ENCODE measurements around the gene GRM7. TPM values are rescaled to one million over a fixed set of nuclear protein-coding genes. Genes with fewer than 3 reads are reported as not detected.

Gene GRM7
- total and polyA plus RNA-seq, 2 experiments from 2014 or later = 0.40 TPM; not detected in 1

DNA sequence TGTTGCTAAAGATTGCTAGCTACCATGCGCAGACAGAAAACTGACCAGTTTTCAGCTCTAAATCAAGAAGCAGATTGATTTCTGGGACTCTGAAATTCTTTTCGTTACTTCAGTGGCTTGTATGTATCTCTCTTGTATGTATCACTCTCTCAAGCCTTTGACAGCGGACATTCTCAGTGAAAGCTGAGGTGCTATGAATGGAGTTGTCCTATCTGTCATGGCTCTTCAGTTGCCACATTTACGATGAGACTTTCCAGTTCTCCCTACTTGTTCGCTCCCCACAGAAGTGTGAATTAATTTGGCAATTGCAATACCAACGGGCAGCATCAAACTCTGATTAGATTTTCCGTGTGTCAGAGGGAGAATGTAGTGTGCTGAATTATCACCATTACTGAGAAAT, 432.4 kb downstream of the GRM7 start (continued):
- TF ChIP-seq, protein P1, sequence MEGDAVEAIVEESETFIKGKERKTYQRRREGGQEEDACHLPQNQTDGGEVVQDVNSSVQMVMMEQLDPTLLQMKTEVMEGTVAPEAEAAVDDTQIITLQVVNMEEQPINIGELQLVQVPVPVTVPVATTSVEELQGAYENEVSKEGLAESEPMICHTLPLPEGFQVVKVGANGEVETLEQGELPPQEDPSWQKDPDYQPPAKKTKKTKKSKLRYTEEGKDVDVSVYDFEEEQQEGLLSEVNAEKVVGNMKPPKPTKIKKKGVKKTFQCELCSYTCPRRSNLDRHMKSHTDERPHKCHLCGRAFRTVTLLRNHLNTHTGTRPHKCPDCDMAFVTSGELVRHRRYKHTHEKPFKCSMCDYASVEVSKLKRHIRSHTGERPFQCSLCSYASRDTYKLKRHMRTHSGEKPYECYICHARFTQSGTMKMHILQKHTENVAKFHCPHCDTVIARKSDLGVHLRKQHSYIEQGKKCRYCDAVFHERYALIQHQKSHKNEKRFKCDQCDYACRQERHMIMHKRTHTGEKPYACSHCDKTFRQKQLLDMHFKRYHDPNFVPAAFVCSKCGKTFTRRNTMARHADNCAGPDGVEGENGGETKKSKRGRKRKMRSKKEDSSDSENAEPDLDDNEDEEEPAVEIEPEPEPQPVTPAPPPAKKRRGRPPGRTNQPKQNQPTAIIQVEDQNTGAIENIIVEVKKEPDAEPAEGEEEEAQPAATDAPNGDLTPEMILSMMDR (conservative IDR thresholded peaks at IDR 0.05; ENCODE audit: low read depth in 2 of 2) = no peak
- no peak for TF ChIP-seq POLR2AphosphoS5 (IDR thresholded peaks at IDR 0.05; ENCODE audit: low read depth)
- no peak for TF ChIP-seq ZNF114 (CRISPR knock-in tag; IDR thresholded peaks at IDR 0.05)
- TF ChIP-seq EZH2 (IDR thresholded peaks at IDR 0.05; ENCODE audit: low read depth, unreplicated experiment) = no peak
- no peak for TF ChIP-seq ETS1 (IDR thresholded peaks at IDR 0.05)

DNA sequence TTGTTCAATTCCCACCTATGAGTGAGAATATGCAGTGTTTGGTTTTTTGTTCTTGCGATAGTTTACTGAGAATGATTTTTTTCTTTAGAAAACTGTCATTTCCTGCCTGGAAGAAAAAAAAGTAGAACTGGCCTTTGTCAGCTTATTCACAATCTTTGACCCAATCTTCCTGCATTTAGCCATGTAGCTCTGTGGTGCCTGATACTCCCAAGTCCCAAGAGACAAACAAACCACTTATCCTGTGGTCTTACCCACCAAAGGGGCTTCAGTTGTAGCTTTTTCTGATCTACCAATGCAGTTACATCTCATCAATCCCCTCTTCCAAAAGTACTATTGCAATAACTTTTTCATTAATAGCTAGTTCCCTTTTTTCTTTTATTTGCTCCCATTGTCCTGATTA, 444.6 kb downstream of the GRM7 start:
- peaks cover 4% of the 10 kb centered on the region for H3K9me2 ChIP-seq (ENCODE audit: insufficient read depth)
- H3K27ac ChIP-seq (ENCODE audit: low read depth) = no peak overlapping the region
- no peak overlapping the region for H3K27ac Mint-ChIP-seq
- H3F3A ChIP-seq (replicated peaks; ENCODE audit: low read depth) = no peaks in the 10 kb centered on the region
- H3K27me3 Mint-ChIP-seq (ENCODE audit: insufficient read depth, low read depth, poor library complexity) = no peaks in the 10 kb centered on the region
- no peaks in the 10 kb centered on the region for H4K20me1 ChIP-seq (replicated peaks; ENCODE audit: insufficient read depth)
- no peaks in the 10 kb centered on the region for H3K79me2 ChIP-seq (replicated peaks; ENCODE audit: insufficient read depth)
- no peak overlapping the region for H3K4me3 ChIP-seq
- peaks cover 6% of the 10 kb centered on the region for H3K4me1 Mint-ChIP-seq
- H3K9me3 Mint-ChIP-seq = peaks cover 67% of the 10 kb centered on the region
- ATAC-seq (no peak), DNase-seq (ENCODE audit: low spot score) (no peak)
- H3K4me2 ChIP-seq = no peak overlapping the region
- H3K36me3 Mint-ChIP-seq (ENCODE audit: low read depth) = peaks cover 4% of the 10 kb centered on the region; the same call in 1 of the 3 replicates
- H3K36me3 ChIP-seq (ENCODE audit: insufficient read depth) = no peaks in the 10 kb centered on the region
- no peaks in the 10 kb centered on the region for H3K27me3 ChIP-seq (ENCODE audit: insufficient read depth)
- H2AFZ ChIP-seq = no peak overlapping the region
- H3K4me3 Mint-ChIP-seq = no peak overlapping the region
- H3K4me1 ChIP-seq (ENCODE audit: insufficient read depth) = 0 out of 2 replicates have a peak, but pooled peaks cover 2% of the 10 kb centered on the region
- TF ChIP-seq ZNF114 (CRISPR knock-in tag; IDR thresholded peaks at IDR 0.05) (no peak), POLR2AphosphoS5 (IDR thresholded peaks at IDR 0.05; ENCODE audit: low read depth) (no peak), CREB1 (CRISPR knock-in tag; IDR thresholded peaks at IDR 0.05; ENCODE audit: low read depth) (no peak), EZH2 (IDR thresholded peaks at IDR 0.05; ENCODE audit: low read depth, unreplicated experiment) (no peak), REST (IDR thresholded peaks at IDR 0.05; ENCODE audit: unreplicated experiment) (no peak), ETS1 (IDR thresholded peaks at IDR 0.05) (no peak)
- TF ChIP-seq, protein P2, sequence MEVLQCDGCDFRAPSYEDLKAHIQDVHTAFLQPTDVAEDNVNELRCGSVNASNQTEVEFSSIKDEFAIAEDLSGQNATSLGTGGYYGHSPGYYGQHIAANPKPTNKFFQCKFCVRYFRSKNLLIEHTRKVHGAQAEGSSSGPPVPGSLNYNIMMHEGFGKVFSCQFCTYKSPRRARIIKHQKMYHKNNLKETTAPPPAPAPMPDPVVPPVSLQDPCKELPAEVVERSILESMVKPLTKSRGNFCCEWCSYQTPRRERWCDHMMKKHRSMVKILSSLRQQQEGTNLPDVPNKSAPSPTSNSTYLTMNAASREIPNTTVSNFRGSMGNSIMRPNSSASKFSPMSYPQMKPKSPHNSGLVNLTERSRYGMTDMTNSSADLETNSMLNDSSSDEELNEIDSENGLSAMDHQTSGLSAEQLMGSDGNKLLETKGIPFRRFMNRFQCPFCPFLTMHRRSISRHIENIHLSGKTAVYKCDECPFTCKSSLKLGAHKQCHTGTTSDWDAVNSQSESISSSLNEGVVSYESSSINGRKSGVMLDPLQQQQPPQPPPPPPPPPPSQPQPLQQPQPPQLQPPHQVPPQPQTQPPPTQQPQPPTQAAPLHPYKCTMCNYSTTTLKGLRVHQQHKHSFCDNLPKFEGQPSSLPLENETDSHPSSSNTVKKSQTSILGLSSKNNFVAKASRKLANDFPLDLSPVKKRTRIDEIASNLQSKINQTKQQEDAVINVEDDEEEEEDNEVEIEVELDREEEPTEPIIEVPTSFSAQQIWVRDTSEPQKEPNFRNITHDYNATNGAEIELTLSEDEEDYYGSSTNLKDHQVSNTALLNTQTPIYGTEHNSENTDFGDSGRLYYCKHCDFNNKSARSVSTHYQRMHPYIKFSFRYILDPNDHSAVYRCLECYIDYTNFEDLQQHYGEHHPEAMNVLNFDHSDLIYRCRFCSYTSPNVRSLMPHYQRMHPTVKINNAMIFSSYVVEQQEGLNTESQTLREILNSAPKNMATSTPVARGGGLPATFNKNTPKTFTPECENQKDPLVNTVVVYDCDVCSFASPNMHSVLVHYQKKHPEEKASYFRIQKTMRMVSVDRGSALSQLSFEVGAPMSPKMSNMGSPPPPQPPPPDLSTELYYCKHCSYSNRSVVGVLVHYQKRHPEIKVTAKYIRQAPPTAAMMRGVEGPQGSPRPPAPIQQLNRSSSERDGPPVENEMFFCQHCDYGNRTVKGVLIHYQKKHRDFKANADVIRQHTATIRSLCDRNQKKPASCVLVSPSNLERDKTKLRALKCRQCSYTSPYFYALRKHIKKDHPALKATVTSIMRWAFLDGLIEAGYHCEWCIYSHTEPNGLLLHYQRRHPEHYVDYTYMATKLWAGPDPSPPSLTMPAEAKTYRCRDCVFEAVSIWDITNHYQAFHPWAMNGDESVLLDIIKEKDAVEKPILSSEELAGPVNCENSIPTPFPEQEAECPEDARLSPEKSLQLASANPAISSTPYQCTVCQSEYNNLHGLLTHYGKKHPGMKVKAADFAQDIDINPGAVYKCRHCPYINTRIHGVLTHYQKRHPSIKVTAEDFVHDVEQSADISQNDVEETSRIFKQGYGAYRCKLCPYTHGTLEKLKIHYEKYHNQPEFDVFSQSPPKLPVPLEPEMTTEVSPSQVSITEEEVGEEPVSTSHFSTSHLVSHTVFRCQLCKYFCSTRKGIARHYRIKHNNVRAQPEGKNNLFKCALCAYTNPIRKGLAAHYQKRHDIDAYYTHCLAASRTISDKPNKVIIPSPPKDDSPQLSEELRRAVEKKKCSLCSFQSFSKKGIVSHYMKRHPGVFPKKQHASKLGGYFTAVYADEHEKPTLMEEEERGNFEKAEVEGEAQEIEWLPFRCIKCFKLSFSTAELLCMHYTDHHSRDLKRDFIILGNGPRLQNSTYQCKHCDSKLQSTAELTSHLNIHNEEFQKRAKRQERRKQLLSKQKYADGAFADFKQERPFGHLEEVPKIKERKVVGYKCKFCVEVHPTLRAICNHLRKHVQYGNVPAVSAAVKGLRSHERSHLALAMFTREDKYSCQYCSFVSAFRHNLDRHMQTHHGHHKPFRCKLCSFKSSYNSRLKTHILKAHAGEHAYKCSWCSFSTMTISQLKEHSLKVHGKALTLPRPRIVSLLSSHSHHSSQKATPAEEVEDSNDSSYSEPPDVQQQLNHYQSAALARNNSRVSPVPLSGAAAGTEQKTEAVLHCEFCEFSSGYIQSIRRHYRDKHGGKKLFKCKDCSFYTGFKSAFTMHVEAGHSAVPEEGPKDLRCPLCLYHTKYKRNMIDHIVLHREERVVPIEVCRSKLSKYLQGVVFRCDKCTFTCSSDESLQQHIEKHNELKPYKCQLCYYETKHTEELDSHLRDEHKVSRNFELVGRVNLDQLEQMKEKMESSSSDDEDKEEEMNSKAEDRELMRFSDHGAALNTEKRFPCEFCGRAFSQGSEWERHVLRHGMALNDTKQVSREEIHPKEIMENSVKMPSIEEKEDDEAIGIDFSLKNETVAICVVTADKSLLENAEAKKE (CRISPR knock-in tag; IDR thresholded peaks at IDR 0.05) = no peak
